ENCODE data around the gene NAMPT. TPM values are rescaled to one million over a fixed set of nuclear protein-coding genes. Genes with fewer than 3 reads are reported as not detected.

NAMPT gene
- polyA plus RNA-seq, 4 donors: 50.5 to 96.3 (median 57.3) TPM

DNA sequence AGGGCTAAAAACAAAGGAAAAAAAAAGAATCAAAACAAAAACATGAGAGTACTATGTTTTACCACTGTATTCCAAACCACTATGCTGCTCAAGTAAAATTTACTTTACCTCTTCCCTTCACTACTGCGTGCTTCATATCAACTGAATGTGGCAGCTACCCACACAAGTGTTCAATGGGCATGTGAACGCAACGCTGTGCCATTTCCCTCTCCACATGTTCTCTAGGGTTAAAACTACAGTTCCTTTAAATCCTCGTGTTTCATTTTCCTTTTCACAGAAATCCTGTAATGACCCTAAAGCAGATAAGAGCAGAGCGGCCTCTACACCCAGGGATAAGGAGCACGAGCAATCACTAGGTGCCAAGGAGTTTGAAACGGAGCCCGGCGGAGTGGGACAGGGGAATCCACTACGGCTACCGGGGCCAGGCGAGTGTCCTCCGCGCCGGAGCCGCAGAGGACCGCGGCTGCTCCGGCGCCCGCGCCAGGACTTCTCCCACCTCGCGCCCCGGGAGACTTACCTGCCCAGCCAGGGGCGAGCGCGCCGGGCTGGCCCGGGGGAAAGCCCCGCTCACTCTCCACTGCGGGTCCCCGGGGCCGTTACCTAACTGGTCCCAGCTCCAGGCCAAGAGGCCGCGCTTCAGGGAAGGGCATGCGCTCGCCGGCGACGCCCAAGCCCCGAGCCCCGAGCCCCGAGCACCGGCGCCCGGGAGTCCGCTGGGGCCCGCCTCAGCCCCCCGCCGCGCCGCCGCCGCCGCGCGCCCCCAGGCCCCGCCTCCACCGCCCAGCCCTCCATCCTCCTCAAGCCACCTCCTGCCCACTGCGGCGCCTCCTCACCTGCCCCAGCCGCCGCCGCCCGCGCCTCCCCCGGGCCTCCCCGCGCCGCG lies 711 bp downstream of the NAMPT start:
- DNase-seq (peak; percentile 85 to 89), FAIRE-seq (no peak)
- Histone ChIP-seq H3K27me3 (ENCODE audit: control insufficient read depth in 3 of 3, insufficient read depth in 3 of 3, low read length in 3 of 3) (no peaks in the 10 kb centered on the region), H3K36me3 (ENCODE audit: control insufficient read depth in 3 of 3, insufficient read depth in 2 of 3, low read depth in 1 of 3, low read length in 3 of 3) (no peaks in the 10 kb centered on the region), H3K27ac (ENCODE audit: low read depth in 1 of 3, low read length in 2 of 3) (peak overlapping the region; percentile 95 to 99 (median 99)), H3K4me1 (ENCODE audit: control insufficient read depth in 3 of 3, insufficient read depth in 2 of 3, low read depth in 1 of 3, low read length in 2 of 3) (peaks cover 4 to 28% (median 9%) of the 10 kb centered on the region in 3 donors), H3K9me3 (ENCODE audit: control insufficient read depth in 2 of 2, insufficient read depth in 1 of 2, low read depth in 1 of 2, low read length in 1 of 2) (no peaks in the 10 kb centered on the region), H3K4me3 (ENCODE audit: low read depth in 1 of 3, low read length in 3 of 3) (peak overlapping the region; percentile 80 to 95 (median 94))
- WGBS, 3 donors: 1% methylated on average over 31 to 72 of the region's 72 CpGs

DNA sequence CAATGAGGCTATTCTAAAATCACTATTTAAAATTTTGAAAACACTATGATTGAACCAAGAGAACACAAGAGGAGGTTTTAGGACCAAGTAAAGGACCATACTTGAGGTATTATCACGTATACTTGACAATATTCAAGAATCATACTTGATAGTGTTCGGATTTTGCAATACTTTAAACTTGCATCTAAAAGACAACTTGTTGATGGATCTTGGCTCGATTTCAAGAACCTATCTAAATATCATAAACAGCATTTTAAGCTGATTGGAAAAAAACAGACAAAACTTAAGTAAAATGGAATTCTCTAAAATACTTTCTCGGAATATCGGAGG lies 1.3 kb downstream of the NAMPT start:
- Histone ChIP-seq H3K27me3 (ENCODE audit: control insufficient read depth in 3 of 3, insufficient read depth in 3 of 3, low read length in 3 of 3) (no peaks in the 10 kb centered on the region), H3K36me3 (ENCODE audit: control insufficient read depth in 3 of 3, insufficient read depth in 2 of 3, low read depth in 1 of 3, low read length in 3 of 3) (no peaks in the 10 kb centered on the region), H3K27ac (ENCODE audit: low read depth in 1 of 3, low read length in 2 of 3) (peak overlapping the region in 1 of 3 donors; percentile 99), H3K4me3 (ENCODE audit: low read depth in 1 of 3, low read length in 3 of 3) (peak overlapping the region in 2 of 3 donors; percentile 66 to 95), H3K9me3 (ENCODE audit: control insufficient read depth in 2 of 2, insufficient read depth in 1 of 2, low read depth in 1 of 2, low read length in 1 of 2) (no peaks in the 10 kb centered on the region), H3K4me1 (ENCODE audit: control insufficient read depth in 3 of 3, insufficient read depth in 2 of 3, low read depth in 1 of 3, low read length in 2 of 3) (peaks cover 4 to 23% (median 9%) of the 10 kb centered on the region in 3 donors)
- peak; percentile 64 for FAIRE-seq
- DNase-seq: no peak
- 8 to 28% (median 23%) methylated on average over 5 of the region's 5 CpGs for WGBS, 3 donors

DNA sequence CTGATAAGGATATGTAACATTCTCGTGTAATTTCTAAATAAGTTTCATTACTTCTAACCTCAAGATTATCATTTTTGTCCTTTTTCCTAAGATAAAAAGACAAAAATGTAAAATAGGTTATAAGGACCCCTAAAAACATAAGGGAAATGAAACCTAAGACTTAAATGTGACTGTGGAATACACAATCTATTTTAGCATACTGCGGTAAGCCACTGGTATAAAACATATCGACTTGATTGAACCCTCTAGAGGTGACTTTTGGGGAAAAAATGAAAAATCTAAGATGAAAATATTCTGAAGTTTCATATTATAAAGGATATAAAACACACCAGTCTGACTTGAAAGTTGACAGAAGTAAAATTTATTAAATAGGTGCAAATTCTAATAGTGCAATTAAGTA lies 1.9 kb downstream of the NAMPT start:
- H3K4me3 ChIP-seq (ENCODE audit: low read depth in 1 of 3, low read length in 3 of 3): no peak overlapping the region
- no peaks in the 10 kb centered on the region for H3K36me3 ChIP-seq (ENCODE audit: control insufficient read depth in 3 of 3, insufficient read depth in 2 of 3, low read depth in 1 of 3, low read length in 3 of 3)
- H3K4me1 ChIP-seq (ENCODE audit: control insufficient read depth in 3 of 3, insufficient read depth in 2 of 3, low read depth in 1 of 3, low read length in 2 of 3): peaks cover 6 to 17% (median 8%) of the 10 kb centered on the region in 3 donors
- H3K27ac ChIP-seq (ENCODE audit: low read depth in 1 of 3, low read length in 2 of 3): peak overlapping the region in 1 of 3 donors; percentile 99
- H3K27me3 ChIP-seq (ENCODE audit: control insufficient read depth in 3 of 3, insufficient read depth in 3 of 3, low read length in 3 of 3): no peaks in the 10 kb centered on the region
- no peak for FAIRE-seq
- no peak for DNase-seq
- WGBS, 3 donors: 65 to 72% (median 69%) methylated on average over 3 of the region's 3 CpGs
- H3K9me3 ChIP-seq (ENCODE audit: control insufficient read depth in 2 of 2, insufficient read depth in 1 of 2, low read depth in 1 of 2, low read length in 1 of 2): no peaks in the 10 kb centered on the region

DNA sequence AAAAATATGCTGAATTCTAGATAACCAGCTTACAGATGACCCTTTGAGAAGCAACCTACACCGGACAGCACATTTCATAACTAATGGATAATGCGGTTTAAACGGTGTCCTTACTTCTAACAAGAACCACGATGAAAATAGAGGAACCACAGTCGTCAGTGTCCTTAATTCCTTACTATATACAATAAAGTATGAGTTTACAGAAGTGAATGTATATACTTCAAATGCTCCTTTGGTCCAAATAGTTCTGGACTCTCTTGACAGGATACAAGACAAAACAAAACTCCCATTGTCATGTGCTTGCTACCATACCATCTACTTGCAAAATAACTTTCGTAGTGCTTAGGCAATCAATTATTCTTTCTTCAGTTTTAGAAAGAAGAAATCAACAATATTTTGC lies 2.4 kb downstream of the NAMPT start:
- Histone ChIP-seq H3K9me3 (ENCODE audit: control insufficient read depth in 2 of 2, insufficient read depth in 1 of 2, low read depth in 1 of 2, low read length in 1 of 2) (no peaks in the 10 kb centered on the region), H3K4me1 (ENCODE audit: control insufficient read depth in 3 of 3, insufficient read depth in 2 of 3, low read depth in 1 of 3, low read length in 2 of 3) (peaks cover 4 to 12% (median 6%) of the 10 kb centered on the region in 3 donors), H3K4me3 (ENCODE audit: low read depth in 1 of 3, low read length in 3 of 3) (no peak overlapping the region), H3K36me3 (ENCODE audit: control insufficient read depth in 3 of 3, insufficient read depth in 2 of 3, low read depth in 1 of 3, low read length in 3 of 3) (no peaks in the 10 kb centered on the region), H3K27me3 (ENCODE audit: control insufficient read depth in 3 of 3, insufficient read depth in 3 of 3, low read length in 3 of 3) (no peaks in the 10 kb centered on the region), H3K27ac (ENCODE audit: low read depth in 1 of 3, low read length in 2 of 3) (peak overlapping the region in 1 of 3 donors; percentile 99)
- no peak for FAIRE-seq
- 67 to 86% (median 84%) methylated on average over 6 of the region's 6 CpGs for WGBS, 3 donors
- DNase-seq: no peak

DNA sequence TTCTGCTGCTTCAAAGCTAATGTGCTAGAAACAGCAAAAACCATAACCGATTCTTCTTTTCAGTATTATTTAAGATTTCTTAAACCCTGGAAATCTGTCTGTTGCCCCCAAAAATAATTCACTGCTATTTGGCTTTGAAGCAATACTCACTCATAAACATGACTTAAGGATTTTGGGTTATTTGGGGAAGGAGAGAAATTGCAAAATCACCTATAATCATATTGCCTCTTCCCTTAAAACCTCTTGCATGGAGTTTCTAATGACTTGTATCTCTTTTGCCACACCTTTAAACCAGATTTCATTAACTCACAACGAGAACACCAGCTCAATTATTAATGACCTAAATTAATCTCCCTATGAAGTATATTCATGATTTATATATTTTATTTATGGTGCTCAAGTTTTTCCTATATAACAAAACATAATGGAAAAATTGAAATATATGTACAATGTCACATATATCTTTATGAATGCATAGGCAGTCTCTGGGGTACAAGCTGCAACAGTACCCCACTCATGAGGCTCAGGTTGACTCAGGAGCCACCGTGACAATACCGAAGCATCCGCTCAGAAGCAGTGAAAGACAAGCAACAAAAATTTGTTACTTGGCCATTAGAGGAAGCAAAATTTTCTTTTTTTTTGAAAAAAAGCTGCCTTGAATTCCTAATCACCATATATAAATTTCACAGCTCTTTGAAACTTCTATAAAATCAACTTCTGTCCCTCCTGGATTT lies 3.0 kb downstream of the NAMPT start:
- no peak overlapping the region for H3K27ac ChIP-seq (ENCODE audit: low read depth in 1 of 3, low read length in 2 of 3)
- WGBS, 3 donors: 82 to 88% (median 85%) methylated on average over 5 of the region's 5 CpGs
- no peak overlapping the region for H3K4me3 ChIP-seq (ENCODE audit: low read depth in 1 of 3, low read length in 3 of 3)
- no peaks in the 10 kb centered on the region for H3K9me3 ChIP-seq (ENCODE audit: control insufficient read depth in 2 of 2, insufficient read depth in 1 of 2, low read depth in 1 of 2, low read length in 1 of 2)
- FAIRE-seq: no peak
- DNase-seq: no peak
- no peaks in the 10 kb centered on the region for H3K27me3 ChIP-seq (ENCODE audit: control insufficient read depth in 3 of 3, insufficient read depth in 3 of 3, low read length in 3 of 3)
- no peaks in the 10 kb centered on the region for H3K36me3 ChIP-seq (ENCODE audit: control insufficient read depth in 3 of 3, insufficient read depth in 2 of 3, low read depth in 1 of 3, low read length in 3 of 3)
- peaks cover 4 to 12% (median 6%) of the 10 kb centered on the region in 3 donors for H3K4me1 ChIP-seq (ENCODE audit: control insufficient read depth in 3 of 3, insufficient read depth in 2 of 3, low read depth in 1 of 3, low read length in 2 of 3)

DNA sequence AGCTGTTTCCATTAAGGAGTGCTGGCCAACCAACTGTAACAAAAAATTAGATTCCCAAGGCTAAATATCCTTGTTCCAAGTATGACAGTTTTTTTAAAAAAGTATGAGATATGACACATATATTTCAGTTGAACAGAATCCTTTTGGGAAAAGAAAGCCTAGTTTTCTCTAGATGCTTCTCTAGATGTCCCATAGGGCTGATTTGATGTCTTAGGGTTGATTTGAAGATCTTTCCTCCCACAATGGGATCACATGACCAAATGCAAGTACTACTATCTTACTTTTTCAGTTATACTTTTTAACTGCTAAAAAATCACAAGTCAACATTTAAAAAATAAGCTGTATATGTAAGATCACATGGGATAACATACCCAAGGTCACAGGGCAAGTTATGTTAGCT lies 3.7 kb downstream of the NAMPT start:
- DNase-seq (no peak), FAIRE-seq (no peak)
- H3K4me1 ChIP-seq (ENCODE audit: control insufficient read depth in 3 of 3, insufficient read depth in 2 of 3, low read depth in 1 of 3, low read length in 2 of 3): peaks cover 4 to 8% (median 4%) of the 10 kb centered on the region in 3 donors
- peaks cover 1 to 5% (median 3%) of the 10 kb centered on the region in 3 donors for H3K36me3 ChIP-seq (ENCODE audit: control insufficient read depth in 3 of 3, insufficient read depth in 2 of 3, low read depth in 1 of 3, low read length in 3 of 3)
- H3K4me3 ChIP-seq (ENCODE audit: low read depth in 1 of 3, low read length in 3 of 3): no peak overlapping the region
- no peaks in the 10 kb centered on the region for H3K27me3 ChIP-seq (ENCODE audit: control insufficient read depth in 3 of 3, insufficient read depth in 3 of 3, low read length in 3 of 3)
- H3K9me3 ChIP-seq (ENCODE audit: control insufficient read depth in 2 of 2, insufficient read depth in 1 of 2, low read depth in 1 of 2, low read length in 1 of 2): no peaks in the 10 kb centered on the region
- H3K27ac ChIP-seq (ENCODE audit: low read depth in 1 of 3, low read length in 2 of 3): no peak overlapping the region

DNA sequence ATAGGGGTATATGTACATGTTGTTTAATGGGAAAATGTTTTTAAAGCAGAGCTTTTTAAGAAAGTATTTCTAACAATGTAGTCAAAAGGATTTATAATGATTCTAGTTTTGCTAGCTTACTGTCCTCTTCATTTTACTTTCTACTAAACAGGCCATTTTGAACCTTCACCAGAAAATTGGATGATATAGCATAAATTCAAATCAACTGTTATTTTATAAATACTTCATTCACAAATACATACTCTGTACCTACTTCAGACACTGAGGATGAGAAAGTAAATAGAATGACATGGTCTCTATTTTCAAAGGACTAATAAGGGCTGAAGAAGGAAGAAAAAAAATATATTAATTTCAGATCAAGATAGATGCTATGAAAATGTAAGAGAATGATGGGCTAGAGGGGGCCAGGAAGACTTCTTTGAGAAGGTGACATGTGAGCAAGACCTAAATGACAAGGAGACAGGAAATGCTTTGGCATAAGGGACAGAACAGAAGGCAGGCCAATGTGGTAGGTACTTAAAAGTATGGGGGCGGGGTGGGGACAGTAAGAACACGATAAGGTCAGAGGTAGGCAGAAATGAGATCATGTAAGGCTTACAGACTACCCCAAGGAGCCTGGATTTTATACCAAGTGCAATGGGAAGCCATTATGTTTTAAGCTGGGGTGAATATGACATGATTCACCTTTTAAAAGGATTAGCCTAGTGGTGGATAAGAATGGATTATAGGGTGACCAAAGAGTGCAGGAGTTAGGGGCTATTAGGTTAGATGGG lies 5.2 kb downstream of the NAMPT start:
- H3K36me3 ChIP-seq (ENCODE audit: control insufficient read depth in 3 of 3, insufficient read depth in 2 of 3, low read depth in 1 of 3, low read length in 3 of 3): peaks cover 1 to 10% (median 7%) of the 10 kb centered on the region in 3 donors
- H3K4me1 ChIP-seq (ENCODE audit: control insufficient read depth in 3 of 3, insufficient read depth in 2 of 3, low read depth in 1 of 3, low read length in 2 of 3): peaks cover 2 to 6% (median 4%) of the 10 kb centered on the region in 3 donors
- H3K27me3 ChIP-seq (ENCODE audit: control insufficient read depth in 3 of 3, insufficient read depth in 3 of 3, low read length in 3 of 3): no peaks in the 10 kb centered on the region
- DNase-seq (no peak), FAIRE-seq (no peak)
- 79 to 93% (median 79%) methylated on average over 2 of the region's 2 CpGs for WGBS, 3 donors
- no peak overlapping the region for H3K4me3 ChIP-seq (ENCODE audit: low read depth in 1 of 3, low read length in 3 of 3)
- no peak overlapping the region for H3K27ac ChIP-seq (ENCODE audit: low read depth in 1 of 3, low read length in 2 of 3)
- no peaks in the 10 kb centered on the region for H3K9me3 ChIP-seq (ENCODE audit: control insufficient read depth in 2 of 2, insufficient read depth in 1 of 2, low read depth in 1 of 2, low read length in 1 of 2)

DNA sequence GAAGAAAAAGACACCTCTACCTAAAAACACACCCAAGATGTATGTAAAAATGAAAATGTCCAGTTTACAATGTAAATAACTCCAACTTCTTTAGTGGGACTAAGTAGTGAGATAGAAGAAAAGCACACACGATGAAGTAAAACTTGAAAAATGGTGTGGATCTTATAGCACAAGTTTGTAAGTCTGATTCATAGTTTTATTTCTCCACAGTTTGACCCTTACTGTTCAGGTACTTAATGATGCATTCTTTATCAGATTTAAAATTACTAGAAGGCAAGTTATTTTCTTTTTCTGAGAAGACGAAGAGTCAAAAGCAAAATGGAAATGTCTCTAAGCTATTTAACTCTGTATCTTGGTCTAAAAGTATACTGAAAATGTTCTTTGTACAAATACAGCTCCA lies 6.1 kb downstream of the NAMPT start:
- FAIRE-seq (no peak), DNase-seq (no peak)
- Histone ChIP-seq H3K4me3 (ENCODE audit: low read depth in 1 of 3, low read length in 3 of 3) (no peak overlapping the region), H3K4me1 (ENCODE audit: control insufficient read depth in 3 of 3, insufficient read depth in 2 of 3, low read depth in 1 of 3, low read length in 2 of 3) (peaks cover 2 to 6% (median 4%) of the 10 kb centered on the region in 3 donors), H3K36me3 (ENCODE audit: control insufficient read depth in 3 of 3, insufficient read depth in 2 of 3, low read depth in 1 of 3, low read length in 3 of 3) (peaks cover 1 to 13% (median 7%) of the 10 kb centered on the region in 3 donors), H3K27ac (ENCODE audit: low read depth in 1 of 3, low read length in 2 of 3) (no peak overlapping the region), H3K9me3 (ENCODE audit: control insufficient read depth in 2 of 2, insufficient read depth in 1 of 2, low read depth in 1 of 2, low read length in 1 of 2) (no peaks in the 10 kb centered on the region), H3K27me3 (ENCODE audit: control insufficient read depth in 3 of 3, insufficient read depth in 3 of 3, low read length in 3 of 3) (no peaks in the 10 kb centered on the region)
- 85 to 95% (median 86%) methylated on average over 2 of the region's 2 CpGs for WGBS, 3 donors
